IMR-90 (cell line): Measurements from ENCODE around the gene RPS6KL1. TPM values are rescaled to one million over a fixed set of nuclear protein-coding genes. Genes with fewer than 3 reads are reported as not detected.
A peak's percentile ranks its signal among the peaks of the same experiment; 100 is the strongest.

Experiments used
- ATAC-seq: fragments of 200-7000 bp; cut with Tn5 transposase; 2 replicates; pipeline ENCODE4 v1.9.1; 2020; ENCODE audit warnings: low read depth, mild to moderate bottlenecking, moderate library complexity
- BruUV-seq: library from RNA; stranded (reverse); fragments of 400-500 nt; replicated peaks from 2 replicates; lab custom pipeline; 2021; lab: Mats Ljungman, UMichigan
- CTCF ChIA-PET: fragments of 300-600 bp; formaldehyde crosslinking; extraction: SDS; loops from one replicate; lab custom pipeline; 2021; ENCODE audit warnings: antibody characterized with exemption; lab: Yijun Ruan, JAX
- POLR2A ChIA-PET: fragments of 300-600 bp; sonication (Branson Sonifier 250); formaldehyde crosslinking; loops from one replicate; lab custom pipeline; 2022; ENCODE audit warnings: antibody characterized with exemption; ENCODE audit not compliant: unreplicated experiment; lab: Charles Lee
- DNase-seq: peaks from one replicate; pipeline ENCODE4 v3.0.0; 2013
- H2AFZ ChIP-seq: replicated peaks from 2 replicates; pipeline ENCODE3; 2013; ENCODE audit warnings: low read length, mild to moderate bottlenecking; ENCODE audit not compliant: poor library complexity
- H2AK5ac ChIP-seq: 2 replicates; pipeline ENCODE4 v1.6.1; 2013; ENCODE audit warnings: low read depth, low read length, inconsistent platforms
- H2AK9ac ChIP-seq: replicated peaks from 2 replicates; pipeline ENCODE3; 2013; ENCODE audit warnings: mild to moderate bottlenecking, low read depth, low read length, moderate library complexity; ENCODE audit not compliant: poor library complexity
- H2BK120ac ChIP-seq: 2 replicates; pipeline ENCODE4 v1.6.1; 2013; ENCODE audit warnings: low read depth, low read length, inconsistent platforms
- H2BK15ac ChIP-seq: 3 replicates; pipeline ENCODE4 v1.6.1; 2013; ENCODE audit warnings: low read depth, low read length, inconsistent platforms
- H2BK20ac ChIP-seq: 2 replicates; pipeline ENCODE4 v1.6.1; 2013; ENCODE audit warnings: low read depth, mild to moderate bottlenecking, inconsistent platforms, low read length, moderate library complexity
- H2BK5ac ChIP-seq: 2 replicates; pipeline ENCODE4 v1.6.1; 2013; ENCODE audit warnings: mild to moderate bottlenecking, low read depth, low read length, inconsistent platforms; ENCODE audit not compliant: poor library complexity, severe bottlenecking
- H3K14ac ChIP-seq: replicated peaks from 2 replicates; pipeline ENCODE4 v1.6.1; 2013; ENCODE audit warnings: low read depth, low read length, inconsistent platforms
- H3K18ac ChIP-seq: 2 replicates; pipeline ENCODE4 v1.6.1; 2013; ENCODE audit warnings: low read depth, low read length, control low read depth
- H3K23ac ChIP-seq: 2 replicates; pipeline ENCODE4 v1.6.1; 2013; ENCODE audit warnings: low read depth, low read length, inconsistent platforms
- H3K27ac ChIP-seq: 2 replicates; pipeline ENCODE4 v1.5.1; 2013; ENCODE audit warnings: mild to moderate bottlenecking, control low read depth, low read length; ENCODE audit not compliant: insufficient read depth
- H3K27me3 ChIP-seq: 2 replicates; pipeline ENCODE4 v1.6.1; 2013; ENCODE audit warnings: low read length; ENCODE audit not compliant: control insufficient read depth, insufficient read depth
- H3K36me3 ChIP-seq: 2 replicates; pipeline ENCODE4 v1.6.1; 2013; ENCODE audit warnings: low read length, mixed read lengths; ENCODE audit not compliant: control insufficient read depth, insufficient read depth
- H3K4ac ChIP-seq: 2 replicates; pipeline ENCODE4 v1.6.1; 2013; ENCODE audit warnings: low read depth, low read length, inconsistent platforms
- H3K4me1 ChIP-seq: 2 replicates; pipeline ENCODE4 v1.6.1; 2013; ENCODE audit warnings: low read length, mixed read lengths; ENCODE audit not compliant: control insufficient read depth, insufficient read depth
- H3K4me2 ChIP-seq: 2 replicates; pipeline ENCODE4 v1.6.1; 2013; ENCODE audit warnings: low read depth, mild to moderate bottlenecking, control low read depth, low read length, moderate library complexity
- H3K4me3 ChIP-seq: 2 replicates; pipeline ENCODE4 v1.5.1; 2013; ENCODE audit warnings: low read depth, mild to moderate bottlenecking, control low read depth, low read length, moderate library complexity; ENCODE audit not compliant: insufficient read depth
- H3K56ac ChIP-seq: 2 replicates; pipeline ENCODE4 v1.6.1; 2013; ENCODE audit warnings: low read length, inconsistent platforms; ENCODE audit not compliant: insufficient read depth; ENCODE audit errors: extremely low read depth
- H3K79me1 ChIP-seq, 2 experiments: 2 replicates each; pipeline ENCODE4 v1.6.1; 2013; ENCODE audit warnings: low read length in 2 of 2, inconsistent platforms in 1 of 2, low read depth in 1 of 2
- H3K9ac ChIP-seq: 2 replicates; pipeline ENCODE4 v1.6.1; 2013; ENCODE audit warnings: low read depth, low read length, control low read depth
- H3K9me1 ChIP-seq: 2 replicates; pipeline ENCODE4 v1.6.1; 2013; ENCODE audit warnings: low read length, inconsistent platforms; ENCODE audit not compliant: insufficient read depth
- H3K9me3 ChIP-seq: 2 replicates; pipeline ENCODE4 v1.6.1; 2013; ENCODE audit warnings: low read length; ENCODE audit not compliant: control insufficient read depth, insufficient read depth
- H4K20me1 ChIP-seq: 2 replicates; pipeline ENCODE4 v1.6.1; 2013; ENCODE audit warnings: low read length, inconsistent platforms; ENCODE audit not compliant: insufficient read depth
- H4K5ac ChIP-seq: 2 replicates; pipeline ENCODE4 v1.6.1; 2013; ENCODE audit warnings: mild to moderate bottlenecking, low read depth, low read length, control low read depth
- H4K8ac ChIP-seq, 2 experiments: 2 replicates each; pipeline ENCODE4 v1.6.1; 2013; ENCODE audit warnings: low read depth in 2 of 2, low read length in 2 of 2, control low read depth in 1 of 2, inconsistent platforms in 1 of 2
- H4K91ac ChIP-seq: 2 replicates; pipeline ENCODE4 v1.6.1; 2013; ENCODE audit warnings: low read depth, low read length, inconsistent platforms; ENCODE audit not compliant: insufficient read depth
- BHLHE40 ChIP-seq: fragments of 150-350 bp; IDR thresholded peaks from 2 replicates; pipeline ENCODE4 v1.6.1; 2016; ENCODE audit warnings: mild to moderate bottlenecking, low read depth, low read length
- CTCF ChIP-seq: conservative IDR thresholded peaks from 2 replicates; pipeline ENCODE4 v1.5.1; 2012; ENCODE audit warnings: mild to moderate bottlenecking, low read depth, low read length, improper control_type of control experiment
- WGBS, 2 experiments: methylation state at CpG; one replicate each; pipeline versions ENCODE4 v1.1.5 to v1.1.7; 2013; ENCODE audit warnings: missing lambda C conversion rate in 2 of 2; ENCODE audit not compliant: insufficient read length in 1 of 2; ENCODE audit errors: extremely low coverage in 2 of 2; 5-methylcytosine and 5-hydroxymethylcytosine counted together
- dilution Hi-C: fragments of 300-500 bp; cut with HindIII; formaldehyde crosslinking; loops from one replicate; pipeline ENCODE4 v1.14.3; 2018; ENCODE audit warnings: low sequenced_read_pairs; ENCODE audit not compliant: unreplicated experiment
- in situ Hi-C: fragments of 300-500 bp; cut with MboI; formaldehyde crosslinking; loops from 3 replicates; pipeline ENCODE4 v1.14.3; 2019; ENCODE audit warnings: low sequenced_read_pairs, inconsistent platforms, mixed read lengths
- intact Hi-C: fragments of 100-400 bp; cut with micrococcal nuclease; formaldehyde crosslinking; loops from 2 replicates; pipeline ENCODE4 v1.10.0; 2022
- polyA plus RNA-seq, 3 experiments: library from polyadenylated mRNA; depleted of rRNA; stranded (reverse); fragments of >200 nt; gene quantifications; 2 replicates each; pipeline ENCODE4 v1.2.3, GENCODE V29; 2012; ENCODE audit warnings: low replicate concordance in 1 of 3
- total RNA-seq: library from RNA; depleted of rRNA; stranded (reverse); fragments of >200 nt; gene quantifications from 2 replicates; pipeline ENCODE4 v1.2.3, GENCODE V29; 2012

Gene RPS6KL1
- total and polyA plus RNA-seq, 2 of the 4 experiments (the other 2 are of a cell fraction): 0.72 to 1.7 TPM

- CTCF ChIA-PET: interaction anchor here (0.6 kb wide), 2 partner anchors 13 to 864 kb away, joined by 3 to 10 read pairs; no protein-coding TSS in a partner anchor
- no peak overlapping the region for H4K91ac ChIP-seq
- H4K5ac ChIP-seq: no peak overlapping the region
- no peaks in the 10 kb centered on the region for H3K79me1 ChIP-seq
- H2BK20ac ChIP-seq: no peak overlapping the region
- H3K23ac ChIP-seq: no peak overlapping the region
- no peak overlapping the region for H3K4me2 ChIP-seq
- DNase-seq (peak; percentile 76), ATAC-seq (peak; percentile 11; the same call in 1 of the 2 replicates)
- H3K4me1 ChIP-seq: no peaks in the 10 kb centered on the region
- H3K56ac ChIP-seq: no peak overlapping the region
- in situ Hi-C loops (no loop called here), dilution Hi-C loops (no loop called here), intact Hi-C loops (no loop called here)
- peaks cover 3% of the 10 kb centered on the region; the same call in 1 of the 2 replicates for H3K9me1 ChIP-seq
- no peak overlapping the region for H3K9ac ChIP-seq
- POLR2A ChIA-PET: no interaction called here
- WGBS, 2 experiments: 34% methylated on average over 8 of the region's 9 CpGs; no CpG with 5 or more reads in 1 of the 2 experiments
- no peaks in the 10 kb centered on the region for H3K36me3 ChIP-seq
- H3K27ac ChIP-seq: no peak overlapping the region
- peak overlapping the region; percentile 34 for H2AFZ ChIP-seq
- H2BK120ac ChIP-seq: no peak overlapping the region; the same call in 1 of the 2 replicates
- no peak overlapping the region for H2AK5ac ChIP-seq
- H3K14ac ChIP-seq: no peak overlapping the region
- H2BK5ac ChIP-seq: no peak overlapping the region
- no peaks in the 10 kb centered on the region for H4K20me1 ChIP-seq
- H3K4ac ChIP-seq: no peak overlapping the region
- peak; percentile 80 for TF ChIP-seq BHLHE40
- TF ChIP-seq CTCF: no peak
- H3K4me3 ChIP-seq: no peak overlapping the region
- no peak overlapping the region for H2AK9ac ChIP-seq
- H2BK15ac ChIP-seq: no peak overlapping the region
- no peak overlapping the region for H4K8ac ChIP-seq
- H3K18ac ChIP-seq: no peak overlapping the region
- no TSS peak for BruUV-seq
- H3K9me3 ChIP-seq: no peaks in the 10 kb centered on the region
- peaks cover 23% of the 10 kb centered on the region for H3K27me3 ChIP-seq
These were observed 40.7 kb upstream of the RPS6KL1 start for GRCh38 chr14:74963705-74964271.
